HEK293T (cell line): ENCODE measurements around the gene PARVB.

ENCODE experiments used
- ARNT ChIP-seq: fragments of 450-650 bp; IDR thresholded peaks from 2 replicates; pipeline ENCODE4 v1.6.1; 2017; ENCODE audit warnings: mild to moderate bottlenecking
- BHLHE40 ChIP-seq: fragments of 450-650 bp; IDR thresholded peaks from 2 replicates; pipeline ENCODE4 v1.6.1; 2016; ENCODE audit warnings: mild to moderate bottlenecking, moderate library complexity, borderline replicate concordance
- ELF4 ChIP-seq: fragments of 450-650 bp; IDR thresholded peaks from 2 replicates; pipeline ENCODE4 v1.6.1; 2017; ENCODE audit warnings: antibody characterized with exemption
- FOXA1 ChIP-seq: fragments of 450-650 bp; IDR thresholded peaks from 2 replicates; pipeline ENCODE4 v1.6.1; 2016; ENCODE audit warnings: mild to moderate bottlenecking
- FOXK2 ChIP-seq: fragments of 450-650 bp; IDR thresholded peaks from 2 replicates; pipeline ENCODE4 v1.6.1; 2016; ENCODE audit warnings: mild to moderate bottlenecking
- FOXM1 ChIP-seq: fragments of 450-650 bp; IDR thresholded peaks from 2 replicates; pipeline ENCODE4 v1.6.1; 2017; ENCODE audit warnings: mild to moderate bottlenecking, borderline replicate concordance
- HDGF ChIP-seq: fragments of 450-650 bp; IDR thresholded peaks from 2 replicates; pipeline ENCODE4 v1.6.1; 2017; ENCODE audit warnings: antibody characterized with exemption, borderline replicate concordance
- L3MBTL2 ChIP-seq: fragments of 450-650 bp; conservative IDR thresholded peaks from 2 replicates; pipeline ENCODE4 v1.6.1; 2016; ENCODE audit warnings: mild to moderate bottlenecking
- LEF1 ChIP-seq: fragments of 450-650 bp; IDR thresholded peaks from 2 replicates; pipeline ENCODE4 v1.6.1; 2017; ENCODE audit warnings: mild to moderate bottlenecking, borderline replicate concordance
- TARDBP ChIP-seq: fragments of 450-650 bp; IDR thresholded peaks from 2 replicates; pipeline ENCODE4 v1.6.1; 2016

- TF ChIP-seq FOXA1 (no peak), L3MBTL2 (no peak), ARNT (no peak), FOXK2 (no peak), FOXM1 (no peak), TARDBP (no peak), HDGF (no peak), ELF4 (no peak), LEF1 (no peak), BHLHE40 (no peak)
Measured at GRCh38 chr22:44207981-44208317, 183.8 kb downstream of the PARVB start.
